H9 (cell line): ENCODE measurements around the gene TMEM184B. TPM values are rescaled to one million over a fixed set of nuclear protein-coding genes. Genes with fewer than 3 reads are reported as not detected.

Source experiments
- DNase-seq: peaks from one replicate; pipeline ENCODE4 v3.0.0-alpha.2; 2017
- H2AFZ ChIP-seq: one replicate; pipeline ENCODE4 v1.6.1; 2013; ENCODE audit warnings: mild to moderate bottlenecking, low read length, control low read depth, moderate library complexity
- H2AK5ac ChIP-seq: 2 replicates; pipeline ENCODE4 v1.6.1; 2013; ENCODE audit warnings: low read length, control low read depth, mixed read lengths; ENCODE audit not compliant: insufficient read length
- H2BK120ac ChIP-seq: one replicate; pipeline ENCODE4 v1.6.1; 2013; ENCODE audit warnings: low read depth, mild to moderate bottlenecking, low read length, control low read depth, inconsistent platforms; ENCODE audit not compliant: poor library complexity, severe bottlenecking
- H2BK12ac ChIP-seq: 2 replicates; pipeline ENCODE4 v1.6.1; 2013; ENCODE audit warnings: low read length, control low read depth, mixed read lengths, low read depth; ENCODE audit not compliant: insufficient read length
- H2BK15ac ChIP-seq: 2 replicates; pipeline ENCODE4 v1.6.1; 2013; ENCODE audit warnings: low read depth, low read length, control low read depth
- H2BK20ac ChIP-seq: one replicate; pipeline ENCODE4 v1.6.1; 2013; ENCODE audit warnings: low read depth, mild to moderate bottlenecking, low read length, control low read depth, inconsistent platforms; ENCODE audit not compliant: poor library complexity, severe bottlenecking
- H2BK5ac ChIP-seq: 2 replicates; pipeline ENCODE4 v1.6.1; 2013; ENCODE audit warnings: low read length, control low read depth, mixed read lengths; ENCODE audit not compliant: insufficient read length
- H3K14ac ChIP-seq: 2 replicates; pipeline ENCODE4 v1.6.1; 2013; ENCODE audit warnings: low read length, control low read depth; ENCODE audit not compliant: insufficient read depth
- H3K18ac ChIP-seq: 2 replicates; pipeline ENCODE4 v1.6.1; 2013; ENCODE audit warnings: low read depth, mild to moderate bottlenecking, mixed read lengths, low read length, control low read depth; ENCODE audit not compliant: insufficient read length
- H3K23ac ChIP-seq: 2 replicates; pipeline ENCODE4 v1.6.1; 2013; ENCODE audit warnings: low read length, control low read depth, mixed read lengths, low read depth; ENCODE audit not compliant: insufficient read length
- H3K23me2 ChIP-seq: 2 replicates; pipeline ENCODE4 v1.6.1; 2013; ENCODE audit warnings: low read depth, mild to moderate bottlenecking, mixed read lengths, low read length, control low read depth; ENCODE audit not compliant: insufficient read length, poor library complexity, severe bottlenecking
- H3K27ac ChIP-seq: 2 replicates; pipeline ENCODE4 v1.5.1; 2013; ENCODE audit warnings: low read length, control low read depth, mixed read lengths, low read depth; ENCODE audit not compliant: insufficient read length
- H3K27me3 ChIP-seq: 2 replicates; pipeline ENCODE4 v1.6.1; 2013; ENCODE audit warnings: low read length, control low read depth, inconsistent platforms; ENCODE audit not compliant: insufficient read depth
- H3K4ac ChIP-seq: 2 replicates; pipeline ENCODE4 v1.6.1; 2013; ENCODE audit warnings: low read depth, mild to moderate bottlenecking, control low read depth, inconsistent platforms, low read length, moderate library complexity
- H3K4me1 ChIP-seq: 2 replicates; pipeline ENCODE4 v1.6.1; 2013; ENCODE audit warnings: low read length, control low read depth, inconsistent platforms; ENCODE audit not compliant: insufficient read depth
- H3K4me2 ChIP-seq: 2 replicates; pipeline ENCODE4 v1.6.1; 2013; ENCODE audit warnings: low read length, control low read depth, mixed read lengths; ENCODE audit not compliant: insufficient read length, insufficient read depth
- H3K56ac ChIP-seq: 2 replicates; pipeline ENCODE4 v1.6.1; 2013; ENCODE audit warnings: low read depth, mild to moderate bottlenecking, mixed read lengths, low read length, control low read depth; ENCODE audit not compliant: insufficient read length
- H3K79me1 ChIP-seq: 2 replicates; pipeline ENCODE4 v1.6.1; 2013; ENCODE audit warnings: low read depth, mild to moderate bottlenecking, moderate library complexity, low read length, control low read depth, inconsistent platforms; ENCODE audit not compliant: insufficient read depth, poor library complexity, severe bottlenecking
- H3K79me2 ChIP-seq: 2 replicates; pipeline ENCODE4 v1.6.1; 2013; ENCODE audit warnings: low read length, control low read depth, inconsistent platforms; ENCODE audit not compliant: insufficient read depth
- H3K9ac ChIP-seq: 2 replicates; pipeline ENCODE4 v1.6.1; 2013; ENCODE audit warnings: low read length, control low read depth, mixed read lengths; ENCODE audit not compliant: insufficient read length; ENCODE audit errors: extremely low read depth
- H3K9me3 ChIP-seq: one replicate; pipeline ENCODE4 v1.6.1; 2013; ENCODE audit warnings: low read depth, low read length, inconsistent platforms; ENCODE audit not compliant: control insufficient read depth
- H3T11ph ChIP-seq: one replicate; pipeline ENCODE4 v1.6.1; 2013; ENCODE audit warnings: mild to moderate bottlenecking, low read length, control low read depth, inconsistent platforms
- H4K20me1 ChIP-seq: one replicate; pipeline ENCODE4 v1.6.1; 2013; ENCODE audit not compliant: control insufficient read depth, insufficient read length, insufficient read depth
- H4K5ac ChIP-seq: 2 replicates; pipeline ENCODE4 v1.6.1; 2013; ENCODE audit warnings: low read depth, mild to moderate bottlenecking, mixed read lengths, low read length, control low read depth; ENCODE audit not compliant: insufficient read length
- H4K8ac ChIP-seq: replicated peaks from 2 replicates; pipeline ENCODE4 v1.6.1; 2013; ENCODE audit warnings: low read length, control low read depth, mixed read lengths, low read depth; ENCODE audit not compliant: insufficient read length
- H4K91ac ChIP-seq: 2 replicates; pipeline ENCODE4 v1.6.1; 2013; ENCODE audit warnings: low read depth, mild to moderate bottlenecking, moderate library complexity, mixed read lengths, low read length, control low read depth; ENCODE audit not compliant: insufficient read length
- H3K27ac Mint-ChIP-seq, 3 experiments: 2 replicates in 2 of 3; 3 replicates in 1 of 3; pipeline ENCODE4 v1.8.0; 2020 to 2021; ENCODE audit warnings: mixed read lengths in 3 of 3, mild to moderate bottlenecking in 1 of 3, moderate library complexity in 1 of 3
- H3K27me3 Mint-ChIP-seq: 2 replicates; pipeline ENCODE4 v1.8.0; 2021; ENCODE audit warnings: low read depth, mild to moderate bottlenecking, moderate library complexity, mixed read lengths
- H3K36me3 Mint-ChIP-seq, 3 experiments: 2 replicates in 2 of 3; 3 replicates in 1 of 3; pipeline ENCODE4 v1.8.0; 2020 to 2021; ENCODE audit warnings: low read depth in 3 of 3, mixed read lengths in 3 of 3; ENCODE audit not compliant: insufficient read depth in 1 of 3
- H3K4me1 Mint-ChIP-seq, 2 experiments: 2 replicates each; pipeline ENCODE4 v1.8.0; 2020; ENCODE audit warnings: mixed read lengths in 2 of 2
- H3K4me3 Mint-ChIP-seq, 2 experiments: 2 replicates in 1 of 2; 3 replicates in 1 of 2; pipeline ENCODE4 v1.8.0; 2020 to 2021; ENCODE audit warnings: mild to moderate bottlenecking in 2 of 2, mixed read lengths in 2 of 2, moderate library complexity in 1 of 2
- H3K9me3 Mint-ChIP-seq, 2 experiments: 2 replicates in 1 of 2; 3 replicates in 1 of 2; pipeline ENCODE4 v1.8.0; 2020; ENCODE audit warnings: mild to moderate bottlenecking in 2 of 2, mixed read lengths in 2 of 2, moderate library complexity in 1 of 2
- CTCF ChIP-seq: fragments of 200-600 bp; sonication (generic); conservative IDR thresholded peaks from 3 replicates; pipeline ENCODE4 v1.8.0; 2021; ENCODE audit warnings: antibody characterized with exemption, mild to moderate bottlenecking
- WGBS: extraction: QIAGEN DNeasy Blood & Tissue Kit; methylation state at CpG from one replicate; pipeline ENCODE4 v1.1.7; 2013; ENCODE audit warnings: missing lambda C conversion rate, low lambda C conversion rate, mixed read lengths; ENCODE audit not compliant: insufficient read length; ENCODE audit errors: extremely low coverage; 5-methylcytosine and 5-hydroxymethylcytosine counted together
- total RNA-seq: library from RNA; stranded (reverse); gene quantifications from 2 replicates; pipeline ENCODE4 v1.2.1, GENCODE V29; 2021

Gene TMEM184B
- total RNA-seq, 1 experiment from 2014 or later = 58.5 TPM

DNA sequence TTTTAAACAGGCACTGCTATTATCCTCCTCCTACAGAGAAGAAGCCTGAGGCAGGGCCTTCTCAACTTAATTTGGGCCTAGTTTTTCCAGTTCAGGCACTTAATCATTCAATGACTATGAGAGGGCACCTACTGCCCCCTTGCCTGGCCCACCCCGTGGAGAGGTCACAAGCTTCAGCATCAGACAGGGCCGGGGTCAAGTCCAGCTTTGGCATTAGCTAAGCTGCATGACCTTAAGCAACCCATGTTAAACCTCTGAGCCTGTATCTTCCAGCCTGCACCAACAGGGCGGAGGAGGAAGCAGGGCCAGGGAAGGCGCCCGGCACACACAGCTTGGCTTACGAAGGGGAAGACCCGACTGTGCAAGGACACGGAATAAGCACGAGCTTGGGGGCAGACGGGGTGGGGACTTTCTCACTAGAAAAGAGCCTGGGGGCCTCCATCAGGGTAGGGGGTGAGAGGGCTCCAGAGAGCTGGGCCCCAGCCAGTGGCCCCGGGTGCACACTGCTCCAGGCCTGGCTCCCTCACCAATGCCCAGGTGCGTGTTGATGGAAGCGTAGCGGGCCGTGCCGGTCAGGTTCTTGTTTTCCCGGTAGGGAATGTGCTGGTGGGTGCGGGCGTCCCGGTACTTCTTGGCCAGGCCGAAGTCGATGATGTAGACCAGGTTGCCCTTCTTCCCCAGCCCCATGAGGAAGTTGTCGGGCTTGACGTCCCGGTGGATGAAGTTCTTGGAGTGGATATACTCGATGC is 27.6 kb upstream of the TMEM184B start:
- WGBS = no CpG with 5 or more reads among the region's 26 CpGs
- H3K4me1 Mint-ChIP-seq = peaks cover 10 to 24% of the 10 kb centered on the region in 2 experiments
- Histone ChIP-seq H3K79me1 (peaks cover 6% of the 10 kb centered on the region), H2BK20ac (no peak overlapping the region), H3T11ph (no peak overlapping the region), H2BK12ac (no peak overlapping the region), H2AK5ac (no peak overlapping the region), H3K4me2 (no peak overlapping the region), H2AFZ (no peak overlapping the region), H3K9ac (no peak overlapping the region), H3K9me3 (no peaks in the 10 kb centered on the region), H3K23me2 (no peaks in the 10 kb centered on the region), H2BK120ac (no peak overlapping the region), H3K56ac (no peak overlapping the region), H4K91ac (no peak overlapping the region), H3K14ac (no peak overlapping the region), H2BK5ac (no peak overlapping the region), H3K4ac (no peak overlapping the region), H3K23ac (no peak overlapping the region), H2BK15ac (no peak overlapping the region), H3K27me3 (no peaks in the 10 kb centered on the region), H3K79me2 (peaks cover 19% of the 10 kb centered on the region; the same call in 1 of the 2 replicates), H4K5ac (no peak overlapping the region), H4K8ac (no peak overlapping the region), H3K4me1 (no peaks in the 10 kb centered on the region; the same call in 1 of the 2 replicates), H3K27ac (no peak overlapping the region), H3K18ac (no peak overlapping the region), H4K20me1 (peaks cover 7% of the 10 kb centered on the region)
- H3K36me3 Mint-ChIP-seq = peaks cover 62 to 96% (median 93%) of the 10 kb centered on the region in 3 experiments
- no peaks in the 10 kb centered on the region; a peak in 1 of 5 replicates for H3K9me3 Mint-ChIP-seq
- peak overlapping the region; percentile 79 to 95 (median 85); a peak in 4 of 7 replicates for H3K27ac Mint-ChIP-seq
- DNase-seq = no peak
- H3K4me3 Mint-ChIP-seq = no peak overlapping the region
- no peak for TF ChIP-seq CTCF
- no peaks in the 10 kb centered on the region for H3K27me3 Mint-ChIP-seq
